Measurements from ENCODE around the gene PHRF1.

The PHRF1 gene

GRCh38 chr11:660681-661444 is 84.6 kb downstream of the PHRF1 start:
- DNase-seq: no peak
